ENCODE measurements around the gene SHANK1.

- TF ChIP-seq, protein P1, sequence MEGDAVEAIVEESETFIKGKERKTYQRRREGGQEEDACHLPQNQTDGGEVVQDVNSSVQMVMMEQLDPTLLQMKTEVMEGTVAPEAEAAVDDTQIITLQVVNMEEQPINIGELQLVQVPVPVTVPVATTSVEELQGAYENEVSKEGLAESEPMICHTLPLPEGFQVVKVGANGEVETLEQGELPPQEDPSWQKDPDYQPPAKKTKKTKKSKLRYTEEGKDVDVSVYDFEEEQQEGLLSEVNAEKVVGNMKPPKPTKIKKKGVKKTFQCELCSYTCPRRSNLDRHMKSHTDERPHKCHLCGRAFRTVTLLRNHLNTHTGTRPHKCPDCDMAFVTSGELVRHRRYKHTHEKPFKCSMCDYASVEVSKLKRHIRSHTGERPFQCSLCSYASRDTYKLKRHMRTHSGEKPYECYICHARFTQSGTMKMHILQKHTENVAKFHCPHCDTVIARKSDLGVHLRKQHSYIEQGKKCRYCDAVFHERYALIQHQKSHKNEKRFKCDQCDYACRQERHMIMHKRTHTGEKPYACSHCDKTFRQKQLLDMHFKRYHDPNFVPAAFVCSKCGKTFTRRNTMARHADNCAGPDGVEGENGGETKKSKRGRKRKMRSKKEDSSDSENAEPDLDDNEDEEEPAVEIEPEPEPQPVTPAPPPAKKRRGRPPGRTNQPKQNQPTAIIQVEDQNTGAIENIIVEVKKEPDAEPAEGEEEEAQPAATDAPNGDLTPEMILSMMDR (IDR thresholded peaks at IDR 0.05) = no peak
- no peak for TF ChIP-seq POLR2A (IDR thresholded peaks at IDR 0.05)
These were observed 16.7 kb upstream of the SHANK1 start for GRCh38 chr19:50736338-50736737.
